DND-41 (cell line): ENCODE results near the gene RAPSN.

ENCODE experiments used
- CTCF ChIP-seq: IDR thresholded peaks from 2 replicates; pipeline ENCODE4 v1.5.1; 2012; ENCODE audit warnings: borderline replicate concordance, low read length, moderate library complexity, mild to moderate bottlenecking; ENCODE audit not compliant: poor library complexity, severe bottlenecking; ENCODE audit errors: extremely low read depth
- EZH2 ChIP-seq: IDR thresholded peaks from 3 replicates; pipeline ENCODE4 v1.6.1; 2012; ENCODE audit warnings: borderline replicate concordance, low read depth, mild to moderate bottlenecking, moderate library complexity, low read length, inconsistent platforms; ENCODE audit not compliant: severe bottlenecking

GRCh38 chr11:47430524-47430923 lies 18.4 kb downstream of the RAPSN start:
- TF ChIP-seq CTCF: no peak
- TF ChIP-seq EZH2: no peak
